MM.1S (cell line): ENCODE data around the gene NUSAP1.

Source experiments
- EZH2 ChIP-seq: fragments of 300-600 bp; sonication (generic); optimal IDR thresholded peaks from 2 replicates; pipeline ENCODE3; 2017; ENCODE audit warnings: low read depth, mild to moderate bottlenecking, antibody characterized with exemption, low read length, mixed read lengths
- EZH2phosphoT487 ChIP-seq: fragments of 300-600 bp; sonication (generic); IDR thresholded peaks from 2 replicates; pipeline ENCODE4 v1.6.1; 2018; ENCODE audit warnings: antibody characterized with exemption, low read length
- TF ChIP-seq, protein P1 (sequence below): fragments of 300-600 bp; sonication (generic); IDR thresholded peaks from 2 replicates; pipeline ENCODE4 v1.5.1; 2016; ENCODE audit warnings: antibody characterized with exemption, low read length, mixed read lengths

DNA sequence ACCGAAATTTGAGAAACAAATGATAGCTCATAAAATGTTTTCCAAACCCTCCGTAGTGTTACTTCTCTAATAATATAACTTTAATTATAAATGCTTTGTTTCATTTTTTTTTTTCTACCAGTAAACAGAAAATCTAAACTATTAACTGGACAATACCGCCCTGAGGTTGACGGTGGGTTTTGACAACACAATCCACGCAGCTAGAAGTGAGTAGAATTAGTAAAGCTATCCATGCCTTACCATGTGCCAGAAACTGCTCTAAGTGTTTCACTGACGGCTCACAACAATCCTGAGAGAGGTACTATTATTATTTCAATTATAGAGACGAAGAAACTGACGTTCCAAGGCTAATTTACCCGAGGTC, 69.2 kb downstream of the NUSAP1 start:
- TF ChIP-seq EZH2 (no peak), EZH2phosphoT487 (no peak)
- TF ChIP-seq, protein P1, sequence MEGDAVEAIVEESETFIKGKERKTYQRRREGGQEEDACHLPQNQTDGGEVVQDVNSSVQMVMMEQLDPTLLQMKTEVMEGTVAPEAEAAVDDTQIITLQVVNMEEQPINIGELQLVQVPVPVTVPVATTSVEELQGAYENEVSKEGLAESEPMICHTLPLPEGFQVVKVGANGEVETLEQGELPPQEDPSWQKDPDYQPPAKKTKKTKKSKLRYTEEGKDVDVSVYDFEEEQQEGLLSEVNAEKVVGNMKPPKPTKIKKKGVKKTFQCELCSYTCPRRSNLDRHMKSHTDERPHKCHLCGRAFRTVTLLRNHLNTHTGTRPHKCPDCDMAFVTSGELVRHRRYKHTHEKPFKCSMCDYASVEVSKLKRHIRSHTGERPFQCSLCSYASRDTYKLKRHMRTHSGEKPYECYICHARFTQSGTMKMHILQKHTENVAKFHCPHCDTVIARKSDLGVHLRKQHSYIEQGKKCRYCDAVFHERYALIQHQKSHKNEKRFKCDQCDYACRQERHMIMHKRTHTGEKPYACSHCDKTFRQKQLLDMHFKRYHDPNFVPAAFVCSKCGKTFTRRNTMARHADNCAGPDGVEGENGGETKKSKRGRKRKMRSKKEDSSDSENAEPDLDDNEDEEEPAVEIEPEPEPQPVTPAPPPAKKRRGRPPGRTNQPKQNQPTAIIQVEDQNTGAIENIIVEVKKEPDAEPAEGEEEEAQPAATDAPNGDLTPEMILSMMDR = no peak
